ENCODE data around the gene SFXN3.
A peak's percentile ranks its signal among the peaks of the same experiment; 100 is the strongest.

Gene SFXN3

GRCh38 chr10:100996678-100997359 is 34.2 kb upstream of the SFXN3 start:
- H3K4me3 ChIP-seq (ENCODE audit: low read depth, low read length): peak overlapping the region; percentile 91
- in situ Hi-C loops (cut with HindIII; ENCODE audit: low sequenced_read_pairs): loop anchor here (5.0 kb wide), 1 partner anchor 35 kb away; the partner anchor contains the start of genes PDZD7 and SFXN3
- DNase-seq (ENCODE audit: low read depth): no peak
- TF ChIP-seq CTCF (IDR thresholded peaks at IDR 0.05; ENCODE audit: low read depth, low read length, missing control alignments): no peak

DNA sequence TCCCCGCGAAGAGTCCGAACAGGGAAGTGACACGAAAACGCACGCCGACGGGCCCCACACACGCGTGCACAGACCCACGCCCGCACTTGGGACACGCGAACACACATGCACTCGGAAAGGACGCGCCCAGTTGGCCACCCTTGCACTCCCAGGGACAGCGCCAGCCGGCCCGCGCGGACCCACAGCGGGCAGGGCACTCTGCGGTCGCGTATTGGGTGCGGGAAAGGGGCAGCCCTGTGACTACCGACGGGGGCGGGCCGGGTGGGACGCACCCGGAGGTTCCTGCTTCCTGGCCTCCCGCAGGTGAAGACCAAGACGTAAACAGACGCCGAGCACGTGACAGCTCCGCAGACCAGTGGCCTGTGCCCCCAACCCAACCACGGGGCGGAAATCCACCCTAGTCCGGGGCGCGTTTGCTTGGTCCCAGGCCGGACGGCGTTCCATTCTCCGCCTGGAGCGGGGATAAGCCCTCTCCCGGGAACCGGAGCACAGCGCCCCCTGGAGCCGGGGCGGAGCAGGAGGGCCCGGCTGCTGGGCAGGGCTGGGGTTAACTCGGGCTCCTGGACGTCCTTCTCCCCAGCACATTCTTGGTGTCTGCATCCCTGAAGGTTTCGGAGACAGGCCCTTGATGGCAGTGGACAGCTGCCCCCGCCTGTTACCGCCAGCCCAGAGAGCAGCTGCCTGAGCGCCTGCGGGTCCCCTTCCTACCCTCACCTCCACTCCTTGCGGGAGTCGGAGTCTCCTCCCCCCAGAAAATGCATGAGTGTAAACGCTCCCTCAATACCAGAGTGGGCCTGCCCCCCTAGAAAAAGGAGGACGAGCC is 33.5 kb upstream of the SFXN3 start:
- H3K4me3 ChIP-seq (ENCODE audit: low read depth, low read length): peak overlapping the region; percentile 91
- in situ Hi-C loops (cut with HindIII; ENCODE audit: low sequenced_read_pairs): loop anchor here (5.0 kb wide), 1 partner anchor 35 kb away; the partner anchor contains the start of genes PDZD7 and SFXN3
- no peak for DNase-seq (ENCODE audit: low read depth)
- TF ChIP-seq CTCF (IDR thresholded peaks at IDR 0.05; ENCODE audit: low read depth, low read length, missing control alignments): peak; percentile 92

DNA sequence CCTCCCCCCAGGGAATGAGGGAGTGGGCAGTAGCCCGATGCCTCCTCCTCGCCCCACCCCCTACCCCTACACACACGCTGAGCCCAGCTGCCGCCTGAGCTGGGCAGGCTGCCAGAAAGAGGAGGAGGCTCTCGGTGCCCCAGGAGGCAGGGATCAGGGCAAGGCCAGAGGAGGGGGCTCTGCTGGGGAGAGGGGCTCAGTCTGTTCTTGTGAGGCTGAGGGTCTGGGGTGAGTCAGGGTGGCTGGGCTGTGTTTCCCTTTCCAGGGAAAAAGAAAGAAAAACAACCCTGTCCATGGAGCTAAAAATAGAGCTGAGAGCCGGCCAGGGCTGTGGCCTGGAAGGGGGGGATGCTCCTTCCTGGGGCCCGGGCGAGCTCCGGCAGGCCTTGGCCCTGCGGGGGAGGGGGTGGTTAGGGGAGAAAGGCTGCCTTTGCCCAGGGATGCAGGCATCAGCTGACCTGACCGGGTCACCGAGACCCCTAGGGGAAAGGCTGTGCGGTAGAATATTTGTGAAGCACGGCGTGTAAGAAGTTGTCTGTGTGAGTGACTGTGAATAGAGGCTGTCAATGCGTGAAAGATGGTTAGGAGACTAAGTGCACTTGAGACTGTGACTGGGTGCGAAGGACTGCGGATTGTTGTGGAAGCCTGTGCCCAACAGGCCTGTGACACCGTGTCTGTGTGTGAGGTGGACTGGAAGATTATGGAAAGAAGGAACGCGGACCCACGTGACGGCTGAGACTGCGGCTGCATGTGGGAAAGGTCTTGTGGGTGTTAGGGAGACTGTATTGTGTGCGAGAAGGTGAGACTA is 32.6 kb upstream of the SFXN3 start:
- peak overlapping the region; percentile 91 for H3K4me3 ChIP-seq (ENCODE audit: low read depth, low read length)
- no peak for TF ChIP-seq CTCF (IDR thresholded peaks at IDR 0.05; ENCODE audit: low read depth, low read length, missing control alignments)
- in situ Hi-C loops (cut with HindIII; ENCODE audit: low sequenced_read_pairs): loop anchor here (5.0 kb wide), 1 partner anchor 34 kb away; the partner anchor contains the start of genes PDZD7 and SFXN3
- DNase-seq (ENCODE audit: low read depth): peak; percentile 64

DNA sequence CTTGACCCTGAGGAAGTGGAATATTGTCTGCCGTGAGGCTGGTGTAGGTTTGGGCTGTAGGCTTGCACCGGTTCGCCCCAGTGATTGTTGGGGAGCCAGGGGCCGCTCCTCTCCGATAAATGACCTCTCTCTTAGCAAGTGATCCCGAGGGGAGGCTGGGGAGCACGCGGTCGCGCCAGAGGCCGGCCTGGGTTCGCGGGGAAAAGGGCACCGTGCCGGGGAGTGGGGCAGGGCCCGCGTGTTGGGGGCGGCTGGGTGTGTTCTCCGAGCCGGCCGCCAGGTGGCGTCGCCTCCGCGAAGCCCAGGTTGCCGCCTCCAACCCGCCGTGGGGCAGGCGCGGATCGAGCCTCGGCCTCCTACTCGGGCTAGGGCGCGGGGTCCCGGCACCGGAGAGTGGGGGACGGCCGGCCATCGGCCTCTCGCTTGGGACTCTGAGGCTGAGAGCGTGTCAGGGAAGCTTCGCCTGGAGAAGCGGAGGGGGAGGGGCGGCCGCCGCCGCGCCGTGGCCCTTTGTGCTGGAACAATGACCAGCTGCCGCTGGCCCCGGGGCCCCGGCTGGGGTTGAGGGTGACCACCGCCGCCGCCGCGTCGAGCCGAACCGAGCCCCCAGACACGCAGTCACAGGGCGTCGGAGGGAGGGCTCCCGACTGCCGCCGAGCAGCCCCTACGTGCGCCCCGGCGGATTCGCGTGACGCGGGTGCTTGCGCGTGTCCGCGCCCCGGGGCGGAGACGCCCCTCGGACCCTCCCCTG is 31.9 kb upstream of the SFXN3 start:
- no peak for DNase-seq (ENCODE audit: low read depth)
- in situ Hi-C loops (cut with HindIII; ENCODE audit: low sequenced_read_pairs): loop anchor here (5.0 kb wide), 1 partner anchor 33 kb away; the partner anchor contains the start of genes PDZD7 and SFXN3
- peak; percentile 74 for TF ChIP-seq CTCF (IDR thresholded peaks at IDR 0.05; ENCODE audit: low read depth, low read length, missing control alignments)
- peak overlapping the region; percentile 91 for H3K4me3 ChIP-seq (ENCODE audit: low read depth, low read length)

- in situ Hi-C loops (cut with HindIII; ENCODE audit: low sequenced_read_pairs): loop anchor here (5.0 kb wide), 1 partner anchor 33 kb away; the partner anchor contains the start of genes PDZD7 and SFXN3
- peak within 1 kb of the TSS; percentile 91 for H3K4me3 ChIP-seq (ENCODE audit: low read depth, low read length)
- TF ChIP-seq CTCF (IDR thresholded peaks at IDR 0.05; ENCODE audit: low read depth, low read length, missing control alignments): no peak
- no peak for DNase-seq (ENCODE audit: low read depth)
Observed at GRCh38 chr10:100999742-101000126, 31.3 kb upstream of the SFXN3 start, which contains the start of gene LZTS2. Gene LZTS2, plus strand, starts transcription at chr10:100999808. Its CDS starts 2,731 bp downstream, at chr10:101002539.

Data from astrocyte of the cerebellum (primary cell).